ENCODE data around the gene TJP3.

TJP3 gene

DNA sequence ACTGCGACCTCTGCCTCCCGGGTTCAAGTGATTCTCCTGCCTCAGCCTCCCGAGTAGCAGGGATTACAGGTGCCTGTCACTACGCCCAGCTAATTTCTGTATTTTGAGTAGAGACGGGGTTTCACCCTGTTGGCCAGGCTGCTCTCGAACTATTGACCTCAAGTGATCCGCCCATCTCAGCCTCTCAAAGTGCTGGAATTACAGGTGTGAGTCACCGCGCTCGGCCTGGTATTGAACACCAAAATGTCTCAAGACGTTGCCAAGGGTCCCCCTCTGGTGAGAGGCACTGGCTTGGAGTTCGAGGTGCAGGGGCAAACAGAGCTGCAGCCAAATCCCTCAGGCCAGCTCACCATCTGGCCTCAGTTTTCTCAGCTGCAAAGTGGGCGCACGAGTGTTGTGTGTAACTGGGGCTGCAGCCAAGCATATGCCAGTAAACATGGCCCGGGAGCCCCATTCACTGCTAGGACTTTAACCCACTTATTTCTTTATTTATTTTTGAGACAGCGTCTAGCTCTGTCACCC lies 8.0 kb downstream of the TJP3 start:
- Histone ChIP-seq H3K27me3 (replicated peaks; ENCODE audit: control insufficient read depth, insufficient read depth, low read length) (no peaks in the 10 kb centered on the region; the same call in 1 of the 2 replicates), H3K36me3 (ENCODE audit: control insufficient read depth, insufficient read depth, low read length) (no peaks in the 10 kb centered on the region), H3K4me3 (replicated peaks; ENCODE audit: low read depth, low read length) (no peak overlapping the region)
- no peak for TF ChIP-seq CTCF (IDR thresholded peaks at IDR 0.05; ENCODE audit: insufficient read depth, low read length, poor library complexity, severe bottlenecking)
- no peak for DNase-seq (ENCODE audit: extremely low read depth, insufficient read length)

- H3K4me3 ChIP-seq (replicated peaks; ENCODE audit: low read depth, low read length): no peak overlapping the region
- no peak for DNase-seq (ENCODE audit: extremely low read depth, insufficient read length)
- no peaks in the 10 kb centered on the region; the same call in 1 of the 2 replicates for H3K27me3 ChIP-seq (replicated peaks; ENCODE audit: control insufficient read depth, insufficient read depth, low read length)
- no peaks in the 10 kb centered on the region for H3K36me3 ChIP-seq (ENCODE audit: control insufficient read depth, insufficient read depth, low read length)
- no peak for TF ChIP-seq CTCF (IDR thresholded peaks at IDR 0.05; ENCODE audit: insufficient read depth, low read length, poor library complexity, severe bottlenecking)
Measured at GRCh38 chr19:3719868-3720267, 11.7 kb downstream of the TJP3 start.

DNA sequence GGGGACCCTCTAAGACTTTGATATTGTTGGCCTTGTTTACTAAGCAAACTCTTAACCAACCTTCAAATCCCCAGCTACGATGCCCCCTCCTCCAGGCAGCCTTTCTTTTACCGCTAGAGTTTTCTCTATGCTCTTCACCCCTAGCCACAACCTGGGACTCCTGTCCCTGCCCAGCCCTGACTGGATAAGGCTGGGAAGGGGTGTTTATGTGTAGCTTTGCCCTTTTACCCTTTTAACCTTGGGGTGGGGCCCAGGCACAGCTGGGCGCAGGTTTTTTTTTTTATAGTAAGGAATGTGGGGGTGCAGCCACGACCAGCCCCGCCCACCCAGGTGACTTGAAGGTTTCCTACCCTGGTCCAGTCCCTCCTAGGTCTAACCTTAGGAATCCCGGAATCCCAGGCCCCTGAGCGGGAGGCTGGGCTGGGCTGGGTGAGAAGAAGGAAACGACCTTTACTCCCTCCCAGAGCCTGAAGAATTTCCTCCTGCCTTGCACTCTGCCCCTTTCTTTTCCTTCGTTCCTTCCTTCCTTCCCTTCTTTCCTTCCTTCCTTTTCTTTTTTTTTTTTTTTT lies 12.2 kb downstream of the TJP3 start:
- TF ChIP-seq CTCF (IDR thresholded peaks at IDR 0.05; ENCODE audit: insufficient read depth, low read length, poor library complexity, severe bottlenecking): no peak
- no peak for DNase-seq (ENCODE audit: extremely low read depth, insufficient read length)
- H3K36me3 ChIP-seq (ENCODE audit: control insufficient read depth, insufficient read depth, low read length): no peaks in the 10 kb centered on the region
- no peak overlapping the region for H3K4me3 ChIP-seq (replicated peaks; ENCODE audit: low read depth, low read length)
- H3K27me3 ChIP-seq (replicated peaks; ENCODE audit: control insufficient read depth, insufficient read depth, low read length): no peaks in the 10 kb centered on the region; the same call in 1 of the 2 replicates

DNA sequence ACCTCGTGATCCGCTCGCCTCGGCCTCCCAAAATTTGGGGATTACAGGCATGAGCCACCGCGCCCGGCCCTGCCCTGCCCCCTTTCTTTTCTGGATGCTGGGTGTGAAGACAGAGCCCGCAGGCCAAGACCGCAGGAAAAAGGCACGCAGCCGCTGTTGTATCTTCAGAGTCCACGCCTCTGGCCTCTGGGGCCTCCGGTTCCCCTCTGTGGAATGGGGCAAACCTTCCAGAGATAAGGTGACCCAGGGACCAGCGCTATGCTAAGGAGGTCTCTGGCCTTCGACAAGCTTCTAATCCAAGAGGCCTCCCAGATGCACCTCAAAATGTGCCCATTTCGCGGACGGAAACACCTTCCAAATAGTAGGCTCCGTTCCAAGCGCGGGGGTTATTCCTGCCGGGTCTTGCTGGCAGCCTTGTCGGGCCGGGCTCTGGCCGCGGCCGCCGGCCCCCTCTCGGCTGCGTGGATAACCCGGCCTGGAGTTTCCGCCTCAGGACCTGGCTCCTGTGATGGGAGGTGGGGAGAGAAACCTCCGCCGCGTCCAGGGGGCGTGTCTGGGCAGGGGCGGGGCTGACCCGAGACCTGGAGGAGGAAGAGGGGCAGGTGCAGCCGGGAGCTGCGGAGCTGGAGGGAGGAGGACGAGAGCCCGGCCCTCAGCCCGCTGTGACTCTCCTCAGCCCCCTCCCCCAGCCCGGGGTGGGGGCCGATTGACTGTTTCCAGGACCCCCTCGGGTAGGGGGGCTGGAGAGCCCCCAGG lies 13.1 kb downstream of the TJP3 start:
- Histone ChIP-seq H3K27me3 (replicated peaks; ENCODE audit: control insufficient read depth, insufficient read depth, low read length) (no peaks in the 10 kb centered on the region; the same call in 1 of the 2 replicates), H3K4me3 (replicated peaks; ENCODE audit: low read depth, low read length) (no peak overlapping the region), H3K36me3 (ENCODE audit: control insufficient read depth, insufficient read depth, low read length) (no peaks in the 10 kb centered on the region)
- DNase-seq (ENCODE audit: extremely low read depth, insufficient read length): peak; percentile 90
- TF ChIP-seq CTCF (IDR thresholded peaks at IDR 0.05; ENCODE audit: insufficient read depth, low read length, poor library complexity, severe bottlenecking): no peak

- no peak overlapping the region for H3K4me3 ChIP-seq (replicated peaks; ENCODE audit: low read depth, low read length)
- no peak for DNase-seq (ENCODE audit: extremely low read depth, insufficient read length)
Measured at GRCh38 chr19:3721887-3722442, 13.8 kb downstream of the TJP3 start.

More at GRCh38 chr19:3721887-3722442, 13.8 kb downstream of the TJP3 start:
- Histone ChIP-seq H3K27me3 (replicated peaks; ENCODE audit: control insufficient read depth, insufficient read depth, low read length) (no peaks in the 10 kb centered on the region; the same call in 1 of the 2 replicates), H3K36me3 (ENCODE audit: control insufficient read depth, insufficient read depth, low read length) (no peaks in the 10 kb centered on the region)
- TF ChIP-seq CTCF (IDR thresholded peaks at IDR 0.05; ENCODE audit: insufficient read depth, low read length, poor library complexity, severe bottlenecking): no peak
